Endothelial cell (in vitro differentiated cells): ENCODE results near the gene PNLIPRP2. TPM values are rescaled to one million over a fixed set of nuclear protein-coding genes. Genes with fewer than 3 reads are reported as not detected.

ENCODE experiments used
- DNase-seq: peaks from one replicate; pipeline ENCODE4 v3.0.0; 2021; ENCODE audit warnings: low spot score
- H3K27ac Mint-ChIP-seq: one replicate; pipeline ENCODE4 v1.8.0; 2021; ENCODE audit warnings: mixed read lengths, inconsistent platforms; ENCODE audit not compliant: unreplicated experiment
- H3K27me3 Mint-ChIP-seq: one replicate; pipeline ENCODE4 v1.8.0; 2021; ENCODE audit warnings: mild to moderate bottlenecking, moderate library complexity, mixed read lengths, inconsistent platforms; ENCODE audit not compliant: unreplicated experiment
- H3K36me3 Mint-ChIP-seq: one replicate; pipeline ENCODE4 v1.8.0; 2021; ENCODE audit warnings: mild to moderate bottlenecking, low read depth, mixed read lengths, inconsistent platforms; ENCODE audit not compliant: unreplicated experiment
- H3K4me1 Mint-ChIP-seq: one replicate; pipeline ENCODE4 v1.8.0; 2021; ENCODE audit warnings: mild to moderate bottlenecking, mixed read lengths, inconsistent platforms; ENCODE audit not compliant: unreplicated experiment
- H3K4me3 Mint-ChIP-seq: one replicate; pipeline ENCODE4 v1.8.0; 2021; ENCODE audit warnings: mild to moderate bottlenecking, mixed read lengths, inconsistent platforms; ENCODE audit not compliant: unreplicated experiment
- H3K9me3 Mint-ChIP-seq: one replicate; pipeline ENCODE4 v1.8.0; 2021; ENCODE audit warnings: mixed read lengths, inconsistent platforms; ENCODE audit not compliant: unreplicated experiment
- CTCF ChIP-seq: fragments of 200-600 bp; sonication (generic); IDR thresholded peaks from one replicate; pipeline ENCODE4 v1.5.0; 2021; ENCODE audit warnings: antibody characterized with exemption; ENCODE audit not compliant: unreplicated experiment
- total RNA-seq: library from RNA; stranded (reverse); fragmentation: NEBNext Ultra II Directional; extraction: Animal tissue kit (Norgen Biotek cat#: 25700); gene quantifications from one replicate; pipeline ENCODE4 v1.2.1, GENCODE V29; 2021; ENCODE audit not compliant: unreplicated experiment

Gene PNLIPRP2
- total RNA-seq, 1 donor from 2014 or later = not detected

- no peak for DNase-seq
- no peaks in the 10 kb centered on the region for H3K36me3 Mint-ChIP-seq
- no peak overlapping the region for H3K4me3 Mint-ChIP-seq
- no peak overlapping the region for H3K27ac Mint-ChIP-seq
- H3K9me3 Mint-ChIP-seq = no peaks in the 10 kb centered on the region
- no peaks in the 10 kb centered on the region for H3K4me1 Mint-ChIP-seq
- TF ChIP-seq CTCF = no peak
- H3K27me3 Mint-ChIP-seq = no peaks in the 10 kb centered on the region
Measured at GRCh38 chr10:116636385-116636784, 15.6 kb downstream of the PNLIPRP2 start.

GRCh38 chr10:116636976-116637375, 16.2 kb downstream of the PNLIPRP2 start:
- Mint-ChIP-seq H3K27ac (no peak overlapping the region), H3K27me3 (no peaks in the 10 kb centered on the region), H3K36me3 (no peaks in the 10 kb centered on the region), H3K4me1 (no peaks in the 10 kb centered on the region), H3K9me3 (no peaks in the 10 kb centered on the region), H3K4me3 (no peak overlapping the region)
- TF ChIP-seq CTCF = no peak
- no peak for DNase-seq

- Mint-ChIP-seq H3K27ac (no peak overlapping the region), H3K4me3 (no peak overlapping the region), H3K9me3 (no peaks in the 10 kb centered on the region), H3K27me3 (no peaks in the 10 kb centered on the region), H3K36me3 (no peaks in the 10 kb centered on the region), H3K4me1 (no peaks in the 10 kb centered on the region)
- TF ChIP-seq CTCF = no peak
- DNase-seq = no peak
Measured at GRCh38 chr10:116637830-116638229, 17.1 kb downstream of the PNLIPRP2 start.

- no peaks in the 10 kb centered on the region for H3K27me3 Mint-ChIP-seq
- H3K36me3 Mint-ChIP-seq = no peaks in the 10 kb centered on the region
- no peak overlapping the region for H3K27ac Mint-ChIP-seq
- TF ChIP-seq CTCF = no peak
- H3K9me3 Mint-ChIP-seq = no peaks in the 10 kb centered on the region
- H3K4me1 Mint-ChIP-seq = no peaks in the 10 kb centered on the region
- no peak for DNase-seq
- H3K4me3 Mint-ChIP-seq = no peak overlapping the region
Measured at GRCh38 chr10:116646502-116646901, 25.7 kb downstream of the PNLIPRP2 start.

- Mint-ChIP-seq H3K4me1 (no peaks in the 10 kb centered on the region), H3K27me3 (no peaks in the 10 kb centered on the region), H3K9me3 (no peaks in the 10 kb centered on the region), H3K4me3 (no peak overlapping the region), H3K27ac (no peak overlapping the region), H3K36me3 (no peaks in the 10 kb centered on the region)
- TF ChIP-seq CTCF = no peak
- DNase-seq = no peak
Measured at GRCh38 chr10:116648903-116649302, 28.1 kb downstream of the PNLIPRP2 start.
